ENCODE measurements around the gene BCL2.

The BCL2 gene

DNA sequence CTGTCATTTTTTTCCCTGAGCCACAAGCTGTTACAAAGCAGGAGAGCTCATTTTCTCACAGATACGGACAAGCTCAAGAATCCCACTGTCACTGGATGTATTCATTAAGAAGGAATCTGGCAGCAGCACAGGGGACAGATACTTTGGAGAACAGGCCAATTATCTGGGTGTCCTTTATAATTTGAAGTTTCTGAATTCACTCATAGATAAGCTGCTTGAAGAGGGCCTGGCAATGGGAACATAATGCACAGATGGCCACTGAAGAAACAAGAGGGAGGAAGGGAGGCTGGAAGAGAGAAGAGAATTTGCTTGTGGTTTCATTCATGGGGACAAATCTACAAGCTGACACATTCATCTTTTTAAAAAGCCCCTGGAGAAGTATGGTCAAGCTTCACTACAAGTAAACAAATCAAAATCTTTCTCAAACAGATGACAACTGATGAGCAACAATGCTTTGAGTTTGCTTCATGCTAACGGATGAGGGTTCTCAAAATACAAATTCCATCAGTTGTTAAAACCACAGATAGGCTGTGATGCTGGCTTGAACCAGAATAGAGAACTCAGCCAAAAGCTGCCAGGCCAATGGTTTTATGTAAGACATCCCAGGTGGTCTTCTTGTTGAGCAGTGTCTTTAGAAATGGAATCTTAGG, 11.9 kb downstream of the BCL2 start:
- FAIRE-seq: no peak

DNA sequence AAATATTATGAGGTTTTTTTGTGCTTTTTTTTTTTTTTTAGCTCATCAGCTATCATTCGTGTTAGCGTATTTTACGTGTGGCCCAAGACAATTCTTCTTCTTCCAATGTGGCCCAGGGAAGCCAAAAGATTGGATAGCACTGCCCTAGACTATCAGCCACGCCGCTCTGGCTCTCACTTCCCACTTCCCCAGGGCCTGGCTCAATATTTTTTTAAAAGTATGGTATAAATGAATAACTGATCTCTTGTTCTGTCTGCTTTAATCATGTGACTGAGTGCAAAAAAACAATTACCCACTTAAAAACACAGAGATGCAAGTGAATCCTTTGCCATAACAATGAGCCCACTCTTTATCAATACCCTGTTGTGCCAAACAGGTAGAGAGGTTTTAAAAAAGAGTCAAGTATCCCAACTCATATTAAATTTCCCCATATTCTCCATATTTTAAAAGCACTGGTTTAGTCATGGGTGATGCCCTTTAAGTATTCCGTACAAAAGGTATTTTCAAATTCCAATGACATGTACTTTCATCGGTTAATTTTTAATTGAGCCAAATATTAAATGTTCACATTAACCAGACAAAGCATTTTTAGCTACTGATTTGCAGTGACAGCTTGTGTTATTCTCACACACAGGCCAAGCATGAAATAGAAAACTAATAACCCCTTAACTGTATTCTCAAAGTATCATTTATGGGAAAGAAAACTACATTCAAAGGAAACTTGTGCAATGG, 12.6 kb downstream of the BCL2 start:
- no peak for FAIRE-seq

DNA sequence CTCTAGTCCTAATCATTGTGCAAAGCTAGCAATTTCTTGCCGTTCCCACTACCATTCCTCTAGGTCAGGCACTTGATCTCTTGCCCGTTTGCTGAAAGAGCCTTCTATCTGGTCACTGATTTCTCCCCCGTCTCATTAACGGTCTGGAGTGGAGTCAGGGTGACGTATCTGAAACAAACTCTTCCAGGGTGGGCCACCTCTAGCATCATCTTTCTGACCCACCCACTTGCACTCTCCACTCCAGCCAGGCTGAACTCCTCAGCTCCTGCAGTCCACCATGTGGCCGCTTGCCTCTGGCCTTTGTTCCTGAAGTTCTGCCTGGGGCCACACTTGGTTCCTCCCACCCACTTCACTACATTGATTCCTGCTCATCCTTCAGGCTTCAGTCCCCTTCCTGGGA, 13.3 kb downstream of the BCL2 start:
- no peak for FAIRE-seq

DNA sequence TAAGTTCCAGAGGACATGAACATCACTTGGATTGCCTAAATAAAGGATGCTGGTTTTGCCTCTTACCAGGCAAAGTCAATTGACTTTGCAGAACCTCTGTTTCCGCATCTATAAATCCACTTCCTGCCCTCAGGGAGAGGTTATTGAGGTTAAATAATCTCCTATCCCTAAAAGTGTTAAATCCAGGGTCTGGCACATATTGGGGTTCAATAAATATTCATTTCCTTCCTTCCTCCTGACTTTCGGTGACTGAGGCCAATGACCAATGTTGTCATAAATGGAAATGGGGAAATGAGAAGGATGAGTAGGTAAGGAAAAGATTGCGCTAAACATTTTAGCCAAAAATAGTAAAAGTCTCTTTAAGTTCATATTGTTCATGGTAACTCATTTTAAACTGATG, 16.0 kb downstream of the BCL2 start:
- FAIRE-seq: no peak

DNA sequence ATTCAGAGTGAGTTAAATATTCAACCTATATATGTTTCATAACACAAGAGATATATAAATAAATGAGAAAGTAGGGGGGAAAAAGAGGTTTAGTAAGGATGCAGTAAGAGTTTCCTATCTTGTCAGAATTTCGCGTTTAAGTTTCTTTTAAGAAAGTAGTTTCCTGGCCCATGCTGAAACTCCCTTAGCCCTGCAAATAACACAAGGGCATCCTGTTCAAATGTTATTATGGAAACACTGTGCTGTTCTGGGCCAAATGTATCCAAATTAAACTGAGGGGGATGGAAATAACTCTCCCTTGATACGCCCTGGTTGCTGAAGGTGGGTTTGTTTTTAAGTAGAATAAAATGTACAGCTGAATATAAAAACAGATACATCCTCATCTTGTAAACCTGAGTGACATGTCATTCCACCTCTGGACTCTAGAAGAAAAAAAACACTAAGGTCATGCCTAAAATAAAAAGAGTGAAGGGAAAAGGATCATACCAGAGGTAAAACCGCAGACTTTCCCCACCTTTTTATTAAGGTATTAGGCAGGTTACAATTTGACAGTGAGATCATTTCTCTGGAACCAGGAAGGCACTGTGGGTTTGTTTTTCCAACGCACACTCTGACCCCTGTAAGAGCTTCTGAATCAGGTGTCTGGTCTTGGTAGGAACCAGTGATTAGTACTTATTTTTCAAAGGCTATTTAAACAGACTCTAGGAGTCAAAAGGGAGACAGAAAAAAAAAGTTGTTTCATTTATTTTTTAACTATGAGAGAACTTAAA, 16.7 kb downstream of the BCL2 start:
- no peak for FAIRE-seq

DNA sequence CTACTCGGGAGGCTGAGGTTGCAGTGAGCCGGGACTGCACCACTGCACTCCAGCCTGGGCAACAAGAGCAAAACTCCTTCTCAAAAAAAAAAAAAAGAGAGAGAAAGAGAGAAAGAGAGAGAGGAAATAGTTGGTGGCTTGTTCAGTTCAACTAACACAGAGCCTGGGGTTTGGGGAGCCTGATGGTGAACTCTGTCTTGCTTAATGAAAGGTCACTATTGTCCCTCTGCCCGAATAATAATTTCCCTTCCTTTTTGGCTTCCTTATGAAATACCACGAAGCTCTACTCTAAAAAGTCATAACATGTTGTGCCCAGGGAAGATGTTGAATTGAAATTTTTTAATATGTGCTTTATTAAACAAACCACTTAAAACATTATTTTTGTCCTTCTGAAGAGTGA, 17.3 kb downstream of the BCL2 start:
- no peak for FAIRE-seq

DNA sequence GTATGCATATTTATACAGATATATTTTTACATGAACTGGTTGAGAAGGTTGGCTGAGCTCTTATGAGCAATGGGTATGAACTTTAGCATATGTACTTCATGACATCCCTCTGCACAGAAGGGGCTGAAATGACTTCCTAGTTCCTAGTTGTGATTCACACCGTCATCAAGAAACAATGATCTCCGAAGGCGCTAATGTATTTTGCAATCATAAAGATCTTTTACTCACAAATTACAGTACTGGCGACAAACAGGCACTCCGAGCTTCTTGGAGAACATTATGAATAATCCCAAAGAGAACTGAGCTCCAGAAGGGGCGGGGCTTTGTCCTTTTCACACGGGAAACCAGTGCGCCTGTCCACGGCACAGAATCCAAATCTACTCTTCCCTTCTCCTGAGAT, 18.1 kb downstream of the BCL2 start:
- FAIRE-seq: no peak

DNA sequence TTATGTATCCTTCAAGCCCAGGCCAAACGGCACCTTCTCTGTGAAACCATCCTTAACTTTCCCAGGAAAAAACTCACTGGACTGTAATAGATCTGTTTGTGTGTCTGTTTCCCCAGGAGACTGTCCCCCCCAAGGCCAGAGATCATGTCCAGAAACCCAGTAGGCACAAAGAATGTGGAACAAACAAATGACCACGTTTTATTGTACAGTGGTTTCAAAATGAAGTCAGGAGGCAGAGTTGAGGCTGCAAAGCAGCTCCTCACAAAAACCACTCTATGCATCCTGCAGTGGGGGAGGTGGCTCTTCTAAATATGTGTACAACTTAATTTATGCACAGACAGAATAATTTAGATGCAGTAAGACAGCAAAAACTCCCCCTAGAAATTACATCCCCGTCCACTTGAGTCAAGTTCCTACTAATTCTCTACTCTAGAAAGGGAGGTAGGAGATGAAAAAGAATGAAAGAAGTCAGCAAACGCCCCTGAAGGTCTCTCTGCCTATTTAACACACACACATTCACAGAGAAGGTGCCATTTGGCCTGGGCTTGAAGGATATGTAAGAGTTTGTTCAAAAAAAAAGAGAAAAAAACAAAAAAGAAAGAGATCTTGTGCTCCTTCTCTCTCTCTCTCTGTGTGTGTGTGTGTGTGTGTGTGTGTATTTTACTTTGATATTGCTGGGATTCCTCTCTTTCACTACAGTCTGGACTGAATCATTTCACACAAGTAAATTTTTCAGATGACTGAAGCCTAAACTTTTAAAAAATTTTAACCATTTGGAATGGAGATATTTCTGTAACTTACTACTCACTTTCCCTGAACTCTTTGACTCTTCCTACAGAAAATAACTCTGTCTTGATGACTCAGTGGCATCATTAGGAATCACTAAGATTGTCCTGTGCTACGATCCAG, 19.5 kb downstream of the BCL2 start:
- FAIRE-seq: no peak

DNA sequence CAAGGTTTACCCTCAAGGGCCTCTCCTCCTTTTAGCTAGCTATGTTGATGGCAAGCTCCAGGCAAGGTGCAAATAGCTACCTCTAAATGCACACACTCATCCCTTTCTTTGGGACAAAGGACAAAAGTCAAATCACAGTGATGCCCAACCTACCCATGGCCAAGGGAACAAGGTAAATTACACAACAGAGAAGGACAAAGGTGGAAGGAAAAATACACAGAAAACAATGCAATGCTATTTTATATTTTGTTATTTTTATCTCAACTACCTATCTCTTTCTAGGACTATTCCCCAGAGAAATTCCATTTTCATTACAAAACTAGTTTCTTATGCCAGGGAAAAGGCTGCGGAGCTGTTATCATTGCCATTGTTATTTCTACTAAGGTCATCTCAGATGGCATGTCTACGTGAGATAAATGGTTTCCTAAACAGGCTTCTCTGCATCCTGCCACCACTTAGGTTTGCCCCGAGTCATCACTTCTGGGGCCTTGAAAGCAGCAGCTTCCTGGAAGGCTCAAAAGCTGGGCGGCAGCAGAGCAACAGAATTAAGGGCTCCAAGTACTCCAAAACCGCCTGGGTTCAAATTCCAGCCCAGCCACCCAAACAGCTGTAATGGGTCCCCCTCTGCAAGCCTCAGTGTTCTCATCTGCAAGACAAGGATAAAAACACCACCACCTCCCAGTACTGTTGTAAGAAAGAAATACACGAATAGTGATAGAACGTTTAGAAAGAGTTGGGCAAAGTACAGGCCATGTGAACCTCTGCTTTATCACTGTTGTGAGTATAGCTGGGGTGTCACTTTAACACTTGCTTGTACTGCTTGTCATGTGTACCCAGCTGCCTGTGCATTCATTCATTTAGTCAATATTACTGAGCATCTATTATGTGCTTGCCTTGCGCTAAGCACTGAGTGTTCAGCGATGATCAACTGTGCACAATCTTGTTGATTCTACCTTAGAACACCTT, 20.9 kb downstream of the BCL2 start:
- FAIRE-seq: no peak

DNA sequence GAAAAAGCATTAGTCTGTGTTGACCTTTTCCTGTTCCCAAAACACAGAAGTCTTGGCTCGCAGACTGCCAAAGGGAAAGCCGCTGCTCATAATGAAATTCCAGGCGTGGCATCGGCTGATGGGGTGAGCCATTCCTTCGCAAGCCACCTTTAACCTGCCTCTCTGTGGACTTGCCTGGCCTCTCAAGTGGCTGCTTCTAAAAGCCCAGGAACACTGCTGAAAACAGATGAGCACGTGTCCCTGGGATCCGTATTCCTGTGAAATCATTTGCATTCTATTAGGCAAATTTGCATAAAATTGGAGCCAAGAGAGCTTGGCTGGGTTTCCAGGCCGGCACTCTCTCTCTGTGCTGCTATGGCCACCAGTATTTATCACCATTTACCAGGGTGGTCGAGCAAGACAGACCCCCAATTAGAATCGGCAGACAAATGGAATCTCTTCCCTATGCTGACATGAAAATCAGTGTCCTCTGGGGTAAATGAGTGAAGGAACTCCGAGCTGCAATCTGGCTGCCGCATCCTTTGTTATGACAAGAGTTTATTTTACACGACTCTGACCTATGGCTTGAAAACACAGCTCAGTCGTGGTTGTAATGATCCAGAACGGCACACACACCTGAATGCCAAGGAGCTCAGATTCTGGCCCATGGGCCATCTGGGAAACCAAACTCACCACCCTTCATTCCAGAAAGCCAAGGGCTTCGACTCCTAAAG, 21.7 kb downstream of the BCL2 start:
- no peak for FAIRE-seq

DNA sequence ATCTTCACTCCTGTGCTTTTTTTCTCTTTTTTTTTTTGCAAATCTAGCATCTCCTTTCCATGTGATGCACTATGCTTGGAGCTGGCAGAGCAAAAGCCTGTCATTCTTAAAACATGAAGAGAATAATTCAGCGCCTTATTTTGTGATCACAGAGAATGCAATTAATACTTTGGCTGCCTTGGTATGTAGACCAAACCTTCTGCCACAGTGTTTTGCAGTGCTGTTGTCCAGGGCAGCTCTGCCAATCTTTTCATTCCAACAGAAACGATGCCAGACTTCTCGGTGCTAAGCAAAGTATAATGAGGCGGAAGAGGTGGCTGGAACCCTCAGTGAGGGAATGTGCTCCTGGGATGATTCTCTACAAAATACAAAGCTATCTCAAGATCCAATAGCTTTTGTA, 25.6 kb downstream of the BCL2 start:
- FAIRE-seq: no peak

DNA sequence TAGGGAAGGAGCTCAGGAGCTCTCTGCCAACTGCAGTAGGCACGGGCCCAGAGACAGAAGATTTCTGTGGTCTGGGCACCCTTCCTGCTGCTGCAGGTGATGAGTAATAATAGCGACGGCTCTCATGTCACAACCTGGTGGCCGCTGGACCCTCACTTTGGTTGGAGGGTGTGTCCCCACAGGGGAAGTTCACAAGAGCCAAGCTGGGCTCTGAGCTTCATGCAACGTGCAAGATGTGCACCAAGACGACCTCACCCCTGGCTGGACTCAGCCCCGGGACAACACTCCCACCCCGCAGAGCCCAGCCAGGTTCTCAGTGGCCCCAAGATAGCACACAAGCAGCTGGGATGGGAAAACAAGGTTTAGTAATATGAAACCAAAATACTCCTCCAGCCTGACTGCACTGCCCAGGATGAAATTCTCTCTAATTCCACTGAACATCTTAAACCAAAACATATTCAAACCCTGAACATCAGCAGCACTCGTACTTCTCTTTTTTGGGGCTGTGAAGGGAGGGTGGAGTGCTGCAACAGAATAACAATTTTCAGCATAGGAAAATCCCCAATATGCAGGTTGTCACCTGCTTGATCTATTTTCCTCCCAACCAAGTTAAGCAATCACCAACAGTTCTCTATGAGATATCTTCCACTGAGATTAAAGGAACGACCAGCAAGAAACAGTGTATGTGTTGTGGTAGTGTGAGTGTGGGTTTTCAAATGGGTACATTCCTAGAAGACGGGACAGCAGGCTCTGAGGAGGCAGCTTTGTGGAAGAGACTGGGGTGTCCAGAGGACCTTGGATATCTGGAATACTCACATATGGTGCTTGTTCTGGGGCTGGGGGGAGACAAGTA, 26.5 kb downstream of the BCL2 start:
- no peak for FAIRE-seq

DNA sequence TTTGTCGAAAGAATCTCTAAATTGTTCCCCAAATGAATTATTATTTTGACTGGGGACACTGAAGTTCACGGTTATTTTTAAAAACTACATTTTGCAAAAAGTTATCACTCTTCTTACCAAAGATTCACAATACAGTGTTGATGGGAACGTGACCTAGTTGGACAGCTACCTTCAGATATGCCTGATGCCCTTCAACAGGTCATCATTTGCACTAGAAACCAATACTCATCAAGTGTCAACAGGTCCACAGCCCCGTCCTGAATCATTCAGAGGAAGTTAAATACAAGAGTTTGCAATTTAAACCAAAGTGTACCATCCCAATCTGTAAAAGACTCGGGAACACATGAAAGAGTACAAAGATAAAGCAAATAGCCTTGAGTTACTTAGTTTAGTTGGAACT, 28.3 kb downstream of the BCL2 start:
- FAIRE-seq: no peak

DNA sequence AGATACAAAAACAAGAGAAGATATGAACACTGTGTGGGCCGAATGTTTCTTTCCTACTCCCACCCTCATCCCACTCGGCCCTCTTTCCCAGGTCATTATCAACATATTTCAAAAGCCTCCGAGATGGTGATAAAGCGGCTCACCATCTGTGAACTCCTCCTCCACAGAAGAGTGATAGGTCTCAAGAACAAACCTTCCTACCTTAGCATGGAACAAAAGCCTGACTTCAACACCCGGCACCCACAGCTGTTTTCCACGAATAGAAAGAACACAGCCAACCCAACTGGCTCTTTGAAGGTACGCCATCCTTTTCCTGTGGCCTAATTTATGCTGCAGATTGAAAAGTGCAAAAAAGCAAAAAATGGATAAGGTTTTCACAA, 28.8 kb downstream of the BCL2 start:
- no peak for FAIRE-seq

DNA sequence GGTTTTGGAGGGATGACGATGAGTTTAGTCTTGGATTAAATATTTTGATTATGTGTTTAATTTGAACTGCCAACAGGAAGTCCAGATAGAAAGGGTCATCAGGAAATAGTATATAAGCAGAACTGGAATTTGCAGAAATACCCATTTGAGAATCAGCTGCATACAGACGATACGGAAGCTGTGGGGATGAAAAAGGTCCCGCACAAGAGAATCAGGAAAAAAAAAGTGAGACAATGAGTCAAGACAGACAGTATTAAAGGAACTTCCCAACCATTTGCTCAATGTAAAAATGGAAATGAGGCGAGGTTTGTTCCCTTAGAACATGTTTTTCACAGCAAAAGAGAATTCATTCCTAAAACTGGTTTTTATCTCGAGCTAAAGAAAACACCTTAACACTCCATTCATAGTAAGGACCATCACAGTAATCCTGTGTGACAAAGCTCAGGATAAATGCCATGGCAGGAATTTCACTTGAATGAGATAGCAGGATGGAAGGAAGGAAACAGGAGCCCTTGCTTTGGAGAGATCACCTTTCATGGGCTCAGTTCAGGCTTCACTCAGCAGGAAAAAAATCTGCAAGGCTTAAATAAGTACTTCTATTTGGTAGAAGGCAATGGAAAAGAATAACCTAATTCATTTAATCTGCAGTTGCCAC, 29.3 kb downstream of the BCL2 start:
- no peak for FAIRE-seq

DNA sequence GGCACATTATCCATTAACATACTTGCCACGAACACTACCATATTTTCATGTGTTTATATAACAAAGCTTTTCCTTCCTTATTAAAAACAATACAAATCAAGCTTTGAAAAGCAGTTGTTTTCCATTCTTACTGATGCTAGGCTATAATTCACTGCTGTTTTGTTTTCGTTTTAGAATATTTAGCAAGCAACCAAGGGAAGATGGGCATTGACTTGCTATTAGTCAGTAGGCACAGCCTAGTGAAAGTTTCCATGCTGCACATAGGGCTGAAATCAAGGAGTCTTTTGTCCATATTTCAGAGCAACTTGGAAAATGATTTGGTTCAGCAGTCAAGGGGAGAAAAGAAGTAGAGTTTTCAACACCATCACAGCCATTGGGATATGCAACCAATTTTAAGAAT, 31.3 kb downstream of the BCL2 start:
- FAIRE-seq: no peak

DNA sequence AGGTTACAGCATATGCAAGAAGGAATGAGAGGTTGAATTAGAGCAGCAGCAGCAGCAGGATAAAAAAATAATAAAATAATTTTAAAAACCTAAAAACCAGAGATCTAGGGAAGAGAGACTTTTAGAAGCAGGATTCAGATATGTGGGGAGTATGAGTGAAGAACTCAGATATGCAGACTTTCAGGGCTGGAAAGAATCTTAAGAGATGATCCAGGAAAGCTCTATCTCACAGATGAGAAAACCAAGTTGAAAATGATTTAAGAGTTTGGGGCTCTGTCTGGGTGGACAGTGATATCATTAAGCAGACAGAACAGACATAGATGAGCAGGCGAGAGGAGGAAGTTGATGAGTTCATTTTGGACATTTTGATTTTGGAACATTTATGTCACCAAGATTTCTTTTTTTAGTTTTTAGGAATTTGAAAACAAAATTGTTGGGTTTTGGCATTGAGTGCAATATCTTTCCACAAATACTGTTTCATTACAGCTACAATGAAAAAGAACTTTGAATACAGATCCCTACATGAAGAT, 31.8 kb downstream of the BCL2 start:
- FAIRE-seq: no peak

DNA sequence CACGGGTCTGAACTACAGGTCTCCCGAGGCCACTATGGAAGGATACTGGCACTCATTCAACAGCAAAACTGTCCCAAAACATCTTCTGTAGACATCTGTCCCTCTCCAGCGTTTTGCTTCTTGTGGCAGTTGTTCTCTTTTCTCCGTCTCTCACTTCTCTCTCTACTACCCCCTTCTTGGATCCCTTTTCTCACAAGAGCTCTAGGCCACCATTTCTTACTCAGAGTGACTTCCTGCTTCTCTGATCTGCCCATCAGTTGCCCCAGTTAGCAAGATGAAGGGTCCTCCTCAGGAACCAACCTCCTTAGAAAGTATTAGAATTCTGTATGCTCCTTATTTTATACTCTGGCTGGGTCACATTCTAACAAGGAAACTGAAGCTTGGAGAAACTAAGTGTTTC, 32.6 kb downstream of the BCL2 start:
- no peak for FAIRE-seq
